OCI-LY3 (cell line): Measurements from ENCODE around the gene GNG13.

Experiments
- EZH2phosphoT487 ChIP-seq: fragments of 200-600 bp; shearing (Covaris generic); IDR thresholded peaks from 2 replicates; pipeline ENCODE4 v1.6.1; 2018; ENCODE audit warnings: antibody characterized with exemption, mixed run types, low read depth
- TF ChIP-seq, protein P1 (sequence below): fragments of 200-600, 300-600 bp; sonication (generic); IDR thresholded peaks from 2 replicates; pipeline ENCODE4 v1.5.1; 2014; ENCODE audit warnings: antibody characterized with exemption, low read length, low read depth

GRCh38 chr16:818132-818531 lies 17.6 kb upstream of the GNG13 start:
- TF ChIP-seq, protein P1, sequence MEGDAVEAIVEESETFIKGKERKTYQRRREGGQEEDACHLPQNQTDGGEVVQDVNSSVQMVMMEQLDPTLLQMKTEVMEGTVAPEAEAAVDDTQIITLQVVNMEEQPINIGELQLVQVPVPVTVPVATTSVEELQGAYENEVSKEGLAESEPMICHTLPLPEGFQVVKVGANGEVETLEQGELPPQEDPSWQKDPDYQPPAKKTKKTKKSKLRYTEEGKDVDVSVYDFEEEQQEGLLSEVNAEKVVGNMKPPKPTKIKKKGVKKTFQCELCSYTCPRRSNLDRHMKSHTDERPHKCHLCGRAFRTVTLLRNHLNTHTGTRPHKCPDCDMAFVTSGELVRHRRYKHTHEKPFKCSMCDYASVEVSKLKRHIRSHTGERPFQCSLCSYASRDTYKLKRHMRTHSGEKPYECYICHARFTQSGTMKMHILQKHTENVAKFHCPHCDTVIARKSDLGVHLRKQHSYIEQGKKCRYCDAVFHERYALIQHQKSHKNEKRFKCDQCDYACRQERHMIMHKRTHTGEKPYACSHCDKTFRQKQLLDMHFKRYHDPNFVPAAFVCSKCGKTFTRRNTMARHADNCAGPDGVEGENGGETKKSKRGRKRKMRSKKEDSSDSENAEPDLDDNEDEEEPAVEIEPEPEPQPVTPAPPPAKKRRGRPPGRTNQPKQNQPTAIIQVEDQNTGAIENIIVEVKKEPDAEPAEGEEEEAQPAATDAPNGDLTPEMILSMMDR, result no peak
- TF ChIP-seq EZH2phosphoT487, result no peak
